Hair follicular keratinocyte (primary cell): Measurements from ENCODE around the gene CLINT1. TPM values are rescaled to one million over a fixed set of nuclear protein-coding genes. Genes with fewer than 3 reads are reported as not detected.

Experiments used
- total RNA-seq: library from RNA; depleted of rRNA; stranded (reverse); fragments of >200 nt; gene quantifications from 2 replicates; pipeline ENCODE4 v1.2.3, GENCODE V29; 2015

Gene CLINT1
- total RNA-seq = 53.7 and 56.9 TPM in 2 replicates

DNA sequence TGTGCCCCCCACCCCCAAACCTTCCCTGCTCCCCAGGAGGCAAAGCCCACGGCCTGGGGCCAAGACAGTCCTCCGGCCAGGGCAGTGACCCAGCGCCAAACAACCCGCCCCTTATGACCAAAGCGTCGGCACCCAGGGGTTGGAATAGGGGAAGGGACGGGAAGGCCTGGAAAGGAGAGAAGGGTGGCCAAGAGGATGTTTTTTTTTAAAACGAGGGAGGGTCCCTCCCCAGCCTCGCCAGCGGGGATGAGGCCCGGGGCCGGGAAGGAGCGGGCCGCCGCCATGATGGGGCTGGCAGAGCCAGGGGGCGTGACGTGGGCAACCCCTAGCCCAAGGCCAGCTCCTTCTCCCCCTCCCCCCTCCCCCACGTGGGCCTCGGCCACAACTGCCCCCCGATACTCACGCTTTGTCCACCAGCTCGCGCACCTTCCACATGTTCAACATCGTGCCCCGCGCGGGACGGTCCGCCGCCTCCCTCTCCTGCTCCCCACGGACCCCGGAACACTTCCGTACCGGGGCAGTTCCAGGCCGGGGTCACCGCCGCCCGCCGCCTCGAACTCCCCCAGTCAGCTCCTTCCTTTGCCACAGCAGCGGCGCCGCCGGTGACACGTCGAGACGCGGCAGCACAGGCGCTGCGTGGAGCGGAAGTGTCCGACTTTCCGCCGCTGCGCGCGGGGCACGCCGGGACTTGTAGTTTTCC is at the start of gene CLINT1:
TSS of gene CLINT1 (minus strand) at position 619 of the 700 bp plus-strand sequence. CDS start at position 444, 175 bp downstream.

DNA sequence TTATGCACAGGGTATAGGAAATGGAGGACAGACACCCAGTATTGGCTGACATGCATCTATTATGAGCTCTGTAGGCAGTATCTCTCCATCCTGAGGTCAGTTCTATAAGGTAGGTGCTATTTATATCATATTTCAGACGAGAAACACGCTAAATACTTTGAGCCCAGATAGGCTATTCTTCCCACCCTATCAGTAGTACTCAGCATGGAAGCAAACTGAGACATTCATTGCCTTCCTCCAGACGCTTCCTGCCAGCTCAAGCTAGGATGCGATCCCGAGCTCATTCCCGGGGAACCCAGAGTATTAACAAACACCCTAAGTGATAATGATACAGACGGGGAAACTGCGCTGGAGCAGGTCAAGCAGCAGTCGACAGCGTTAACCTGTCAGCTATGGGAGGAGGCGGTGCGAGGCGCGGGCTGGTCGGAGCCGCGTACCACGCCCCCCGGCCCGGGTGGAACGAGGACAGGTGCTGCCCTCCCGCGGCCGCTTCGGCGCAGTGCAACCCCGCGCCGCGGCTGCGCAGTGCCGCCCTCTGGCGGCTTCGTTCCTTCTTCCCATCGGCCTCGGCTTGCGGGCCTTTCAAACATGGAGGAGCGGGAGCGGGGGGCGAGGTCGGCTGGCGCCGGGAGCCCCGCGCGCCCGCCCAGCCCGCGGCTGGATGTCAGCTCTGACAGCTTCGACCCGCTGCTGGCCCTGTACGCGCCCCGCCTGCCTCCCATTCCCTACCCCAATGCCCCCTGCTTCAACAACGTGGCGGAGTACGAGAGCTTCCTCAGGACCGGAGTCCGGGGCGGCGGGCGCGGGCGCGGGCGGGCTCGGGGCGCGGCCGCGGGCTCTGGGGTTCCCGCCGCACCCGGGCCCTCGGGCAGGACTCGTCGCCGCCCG is 115.5 kb downstream of the CLINT1 start, which contains the start of gene LSM11:
TSS of gene LSM11 (plus strand) at position 550 of the 888 bp plus-strand sequence. CDS start at position 589, 39 bp downstream.

Other genes starting within 250 kb of the CLINT1 start
- not detected in 2 replicates for gene SOX30, start 206.7 kb downstream of the CLINT1 start, total RNA-seq
- gene C5orf52, start 187.6 kb downstream of the CLINT1 start, total RNA-seq = not detected in 2 replicates
- gene THG1L, start 127.7 kb downstream of the CLINT1 start, total RNA-seq = 12.4 and 25.5 TPM in 2 replicates
- 2.1 and 2.3 TPM in 2 replicates for gene LSM11, start 115.4 kb downstream of the CLINT1 start, total RNA-seq